G401 (cell line): ENCODE measurements around the gene DOK1. TPM values are rescaled to one million over a fixed set of nuclear protein-coding genes. Genes with fewer than 3 reads are reported as not detected.

Experiments used
- DNase-seq: peaks from one replicate; pipeline ENCODE4 v3.0.0-alpha.2; 2015; ENCODE audit warnings: low spot score
- in situ Hi-C: cut with HindIII; loops from 2 replicates; pipeline ENCODE4 v1.10.0; 2016; ENCODE audit warnings: low sequenced_read_pairs, mixed read lengths
- total RNA-seq: library from RNA; depleted of rRNA; stranded (reverse); fragments of >200 nt; shearing (Covaris generic); gene quantifications from 2 replicates; pipeline ENCODE4 v1.2.3, GENCODE V29; 2014; rRNA removed

DOK1 gene
- total RNA-seq, 1 experiment from 2014 or later = 28.7 TPM

GRCh38 chr2:74585406-74586185, 31.1 kb downstream of the DOK1 start:
- DNase-seq = peak; percentile 4
- in situ Hi-C loops = no loop called here

GRCh38 chr2:74587664-74588277, 33.3 kb downstream of the DOK1 start:
- DNase-seq = peak; percentile 76
- in situ Hi-C loops = no loop called here

- DNase-seq = no peak
- in situ Hi-C loops = no loop called here
Measured at GRCh38 chr2:74588664-74589063, 34.1 kb downstream of the DOK1 start.

GRCh38 chr2:74593826-74594772, 39.6 kb downstream of the DOK1 start:
- no peak for DNase-seq
- in situ Hi-C loops = no loop called here

- in situ Hi-C loops = no loop called here
Measured at GRCh38 chr2:74596584-74596983, 42.1 kb downstream of the DOK1 start.

GRCh38 chr2:74597410-74597809, 42.9 kb downstream of the DOK1 start:
- no peak for DNase-seq
- in situ Hi-C loops = no loop called here

More at GRCh38 chr2:74596584-74596983, 42.1 kb downstream of the DOK1 start:
- DNase-seq = no peak

GRCh38 chr2:74599676-74600075, 45.2 kb downstream of the DOK1 start:
- DNase-seq = no peak
- in situ Hi-C loops = no loop called here

GRCh38 chr2:74602586-74603281, 48.2 kb downstream of the DOK1 start:
- DNase-seq = no peak
- in situ Hi-C loops = no loop called here

- in situ Hi-C loops = no loop called here
- no peak for DNase-seq
Measured at GRCh38 chr2:74603282-74604000, 48.9 kb downstream of the DOK1 start.

- no peak for DNase-seq
- in situ Hi-C loops = no loop called here
Measured at GRCh38 chr2:74606927-74607326, 52.4 kb downstream of the DOK1 start.

Other genes with a start within 250 kb of the DOK1 start
- gene SLC4A5, start 211.3 kb upstream of the DOK1 start, total RNA-seq = not detected in 2 replicates
- 124 and 145 TPM in 2 replicates for gene DCTN1, start 174.4 kb upstream of the DOK1 start, total RNA-seq
- gene C2orf81, start 133.1 kb upstream of the DOK1 start, total RNA-seq = 0.95 and 2.8 TPM in 2 replicates
- 88.5 and 104 TPM in 2 replicates for gene WDR54, start 133.0 kb upstream of the DOK1 start, total RNA-seq
- gene RTKN, start 112.8 kb upstream of the DOK1 start, total RNA-seq = 46.5 and 56.2 TPM in 2 replicates
- gene INO80B, start 99.6 kb upstream of the DOK1 start, total RNA-seq = 7.8 and 15.7 TPM in 2 replicates
- gene WBP1, start 96.3 kb upstream of the DOK1 start, total RNA-seq = 59.6 and 72.2 TPM in 2 replicates
- gene MOGS, start 89.3 kb upstream of the DOK1 start, total RNA-seq = 77.5 and 88.6 TPM in 2 replicates
- gene MRPL53, start 82.0 kb upstream of the DOK1 start, total RNA-seq = 33.2 and 58.9 TPM in 2 replicates
- 15.7 and 19.0 TPM in 2 replicates for gene CCDC142, start 71.7 kb upstream of the DOK1 start, total RNA-seq
- 21.7 and 34.6 TPM in 2 replicates for gene TTC31, start 71.6 kb upstream of the DOK1 start, total RNA-seq
- not detected in 2 replicates for gene LBX2, start 55.1 kb upstream of the DOK1 start, total RNA-seq
- gene PCGF1, start 47.0 kb upstream of the DOK1 start, total RNA-seq = 38.2 and 39.9 TPM in 2 replicates
- gene TLX2, start 40.3 kb upstream of the DOK1 start, total RNA-seq = not detected in 2 replicates
- 0.81 TPM in 1 of 2 replicates, not detected in the other for gene DQX1, start 28.5 kb upstream of the DOK1 start, total RNA-seq
- 120 and 137 TPM in 2 replicates for gene AUP1, start 25.0 kb upstream of the DOK1 start, total RNA-seq
- 62.1 and 62.8 TPM in 2 replicates for gene HTRA2, start 24.8 kb upstream of the DOK1 start, total RNA-seq
- 11.4 and 14.4 TPM in 2 replicates for gene LOXL3, start 778 bp upstream of the DOK1 start, total RNA-seq
- gene M1AP, start 93.6 kb downstream of the DOK1 start, total RNA-seq = 0.12 TPM in 1 of 2 replicates, not detected in the other
- 8.9 and 13.9 TPM in 2 replicates for gene SEMA4F, start 99.5 kb downstream of the DOK1 start, total RNA-seq